Fibroblast of lung (primary cell): Measurements from ENCODE around the gene FOXL1. TPM values are rescaled to one million over a fixed set of nuclear protein-coding genes. Genes with fewer than 3 reads are reported as not detected.

Source experiments
- DNase-seq, 2 donors: peaks; one replicate each; pipeline versions ENCODE4 v3.0.0 to v3.0.0-alpha.2; 2010; ENCODE audit warnings: low read depth in 2 of 2
- H2AFZ ChIP-seq: 2 replicates; pipeline ENCODE4 v1.5.1; 2012; ENCODE audit warnings: low read length, control low read depth, inconsistent platforms
- H3K27ac ChIP-seq: 2 replicates; pipeline ENCODE4 v1.5.1; 2011; ENCODE audit warnings: low read length, control low read depth; ENCODE audit not compliant: insufficient read depth
- H3K27me3 ChIP-seq: 2 replicates; pipeline ENCODE4 v1.5.1; 2011; ENCODE audit warnings: mild to moderate bottlenecking, low read length; ENCODE audit not compliant: control insufficient read depth, insufficient read depth
- H3K36me3 ChIP-seq: 2 replicates; pipeline ENCODE4 v1.5.1; 2011; ENCODE audit warnings: low read length; ENCODE audit not compliant: control insufficient read depth, insufficient read depth
- H3K4me1 ChIP-seq: 2 replicates; pipeline ENCODE4 v1.5.1; 2011; ENCODE audit warnings: low read length; ENCODE audit not compliant: control insufficient read depth, insufficient read depth; ENCODE audit errors: extremely low read depth
- H3K4me2 ChIP-seq: 2 replicates; pipeline ENCODE4 v1.5.1; 2011; ENCODE audit warnings: low read length, control low read depth; ENCODE audit not compliant: insufficient read depth; ENCODE audit errors: extremely low read depth
- H3K4me3 ChIP-seq, 4 experiments: fragments of 200-600 bp in 1 of 4; sonication (generic) in 1 of 4; replicated peaks in 1 of 4; 2 replicates each; pipeline ENCODE4 v1.5.1; 2011 to 2016; ENCODE audit warnings: low read length in 4 of 4, low read depth in 3 of 4, mild to moderate bottlenecking in 3 of 4, control low read depth in 2 of 4, inconsistent platforms in 1 of 4, mixed read lengths in 1 of 4; ENCODE audit not compliant: insufficient read depth in 1 of 4; ENCODE audit errors: control extremely low read depth in 1 of 4
- H3K79me2 ChIP-seq: 2 replicates; pipeline ENCODE4 v1.5.1; 2012; ENCODE audit warnings: mild to moderate bottlenecking, low read length, inconsistent platforms; ENCODE audit not compliant: control insufficient read depth, insufficient read depth
- H3K9ac ChIP-seq: 2 replicates; pipeline ENCODE4 v1.5.1; 2011; ENCODE audit warnings: mild to moderate bottlenecking, low read length, control low read depth; ENCODE audit not compliant: insufficient read depth
- H3K9me3 ChIP-seq: 2 replicates; pipeline ENCODE4 v1.5.1; 2012; ENCODE audit warnings: low read depth, low read length; ENCODE audit not compliant: control insufficient read depth, insufficient read depth
- H4K20me1 ChIP-seq: 2 replicates; pipeline ENCODE4 v1.5.1; 2011; ENCODE audit warnings: low read length; ENCODE audit not compliant: control insufficient read depth, insufficient read depth; ENCODE audit errors: extremely low read depth
- EZH2 ChIP-seq: IDR thresholded peaks from 2 replicates; pipeline ENCODE4 v1.5.1; 2012; ENCODE audit warnings: low read length, control low read depth, mild to moderate bottlenecking; ENCODE audit errors: missing control alignments
- polyA plus RNA-seq, 2 donors: library from polyadenylated mRNA; depleted of rRNA in 1 of 2; stranded (reverse) in 1 of 2; unstranded in 1 of 2; fragments of >200 nt; gene quantifications; 2 replicates each; pipeline ENCODE4 v1.2.1, GENCODE V29; 2011 to 2012; ENCODE audit warnings: missing spikeins in 1 of 2
- total RNA-seq: library from RNA; depleted of rRNA; stranded (reverse); fragments of >200 nt; gene quantifications from 2 replicates; pipeline ENCODE4 v1.2.1, GENCODE V29; 2014
- TF ChIP-seq, protein P1 (sequence below), 2 donors: IDR thresholded peaks in 1 of 2; conservative IDR thresholded peaks in 1 of 2; 1 replicate in 1 of 2; 2 replicates in 1 of 2; pipeline ENCODE4 v1.5.1; 2011 to 2012; ENCODE audit warnings: low read length in 2 of 2, control low read depth in 1 of 2, inconsistent platforms in 1 of 2, low read depth in 1 of 2, mild to moderate bottlenecking in 1 of 2

The FOXL1 gene
- total and polyA plus RNA-seq, 2 donors (not counting 1 experiment from before 2014, with no cell fraction given): 5.9 to 27.4 TPM

- Histone ChIP-seq H2AFZ (no peak overlapping the region), H3K9ac (no peak overlapping the region), H3K27ac (no peak overlapping the region), H4K20me1 (no peaks in the 10 kb centered on the region), H3K36me3 (peaks cover 24% of the 10 kb centered on the region), H3K79me2 (no peaks in the 10 kb centered on the region), H3K4me1 (no peaks in the 10 kb centered on the region), H3K4me3 (no peak overlapping the region), H3K27me3 (no peaks in the 10 kb centered on the region), H3K4me2 (no peak overlapping the region), H3K9me3 (no peaks in the 10 kb centered on the region)
- DNase-seq: no peak
- TF ChIP-seq, protein P1, sequence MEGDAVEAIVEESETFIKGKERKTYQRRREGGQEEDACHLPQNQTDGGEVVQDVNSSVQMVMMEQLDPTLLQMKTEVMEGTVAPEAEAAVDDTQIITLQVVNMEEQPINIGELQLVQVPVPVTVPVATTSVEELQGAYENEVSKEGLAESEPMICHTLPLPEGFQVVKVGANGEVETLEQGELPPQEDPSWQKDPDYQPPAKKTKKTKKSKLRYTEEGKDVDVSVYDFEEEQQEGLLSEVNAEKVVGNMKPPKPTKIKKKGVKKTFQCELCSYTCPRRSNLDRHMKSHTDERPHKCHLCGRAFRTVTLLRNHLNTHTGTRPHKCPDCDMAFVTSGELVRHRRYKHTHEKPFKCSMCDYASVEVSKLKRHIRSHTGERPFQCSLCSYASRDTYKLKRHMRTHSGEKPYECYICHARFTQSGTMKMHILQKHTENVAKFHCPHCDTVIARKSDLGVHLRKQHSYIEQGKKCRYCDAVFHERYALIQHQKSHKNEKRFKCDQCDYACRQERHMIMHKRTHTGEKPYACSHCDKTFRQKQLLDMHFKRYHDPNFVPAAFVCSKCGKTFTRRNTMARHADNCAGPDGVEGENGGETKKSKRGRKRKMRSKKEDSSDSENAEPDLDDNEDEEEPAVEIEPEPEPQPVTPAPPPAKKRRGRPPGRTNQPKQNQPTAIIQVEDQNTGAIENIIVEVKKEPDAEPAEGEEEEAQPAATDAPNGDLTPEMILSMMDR (conservative IDR thresholded peaks at IDR 0.05 in 1 of 2, IDR thresholded peaks at IDR 0.05 in 1 of 2; ENCODE audit: low read depth in 1 of 2, low read length in 2 of 2): no peak
- TF ChIP-seq EZH2: no peak
Observed at GRCh38 chr16:86540894-86541293, 37.5 kb upstream of the FOXL1 start.

- no peak overlapping the region for H3K4me2 ChIP-seq
- H4K20me1 ChIP-seq: no peaks in the 10 kb centered on the region
- H3K4me1 ChIP-seq: no peaks in the 10 kb centered on the region
- H3K27me3 ChIP-seq: no peaks in the 10 kb centered on the region
- H3K79me2 ChIP-seq: no peaks in the 10 kb centered on the region
- no peak for DNase-seq
- H3K9me3 ChIP-seq: no peaks in the 10 kb centered on the region
- H3K4me3 ChIP-seq: no peak overlapping the region
- peaks cover 23% of the 10 kb centered on the region for H3K36me3 ChIP-seq
- no peak overlapping the region for H3K27ac ChIP-seq
- no peak overlapping the region for H2AFZ ChIP-seq
- TF ChIP-seq, protein P1 (conservative IDR thresholded peaks at IDR 0.05 in 1 of 2, IDR thresholded peaks at IDR 0.05 in 1 of 2; ENCODE audit: low read depth in 1 of 2, low read length in 2 of 2): no peak
- TF ChIP-seq EZH2: no peak
- no peak overlapping the region for H3K9ac ChIP-seq
Observed at GRCh38 chr16:86541560-86541959, 36.8 kb upstream of the FOXL1 start.

- H3K36me3 ChIP-seq: peaks cover 23% of the 10 kb centered on the region
Observed at GRCh38 chr16:86542756-86543750, 35.3 kb upstream of the FOXL1 start.

More at GRCh38 chr16:86542756-86543750, 35.3 kb upstream of the FOXL1 start:
- Histone ChIP-seq H3K9me3 (no peaks in the 10 kb centered on the region), H3K79me2 (no peaks in the 10 kb centered on the region), H3K27ac (no peak overlapping the region), H2AFZ (no peak overlapping the region), H3K9ac (no peak overlapping the region), H4K20me1 (no peaks in the 10 kb centered on the region), H3K4me3 (no peak overlapping the region), H3K4me1 (no peaks in the 10 kb centered on the region), H3K4me2 (no peak overlapping the region), H3K27me3 (no peaks in the 10 kb centered on the region)
- no peak for DNase-seq
- TF ChIP-seq, protein P1 (conservative IDR thresholded peaks at IDR 0.05 in 1 of 2, IDR thresholded peaks at IDR 0.05 in 1 of 2; ENCODE audit: low read depth in 1 of 2, low read length in 2 of 2): no peak
- no peak for TF ChIP-seq EZH2
